ENCODE measurements around the gene FSTL4.

FSTL4 gene

DNA sequence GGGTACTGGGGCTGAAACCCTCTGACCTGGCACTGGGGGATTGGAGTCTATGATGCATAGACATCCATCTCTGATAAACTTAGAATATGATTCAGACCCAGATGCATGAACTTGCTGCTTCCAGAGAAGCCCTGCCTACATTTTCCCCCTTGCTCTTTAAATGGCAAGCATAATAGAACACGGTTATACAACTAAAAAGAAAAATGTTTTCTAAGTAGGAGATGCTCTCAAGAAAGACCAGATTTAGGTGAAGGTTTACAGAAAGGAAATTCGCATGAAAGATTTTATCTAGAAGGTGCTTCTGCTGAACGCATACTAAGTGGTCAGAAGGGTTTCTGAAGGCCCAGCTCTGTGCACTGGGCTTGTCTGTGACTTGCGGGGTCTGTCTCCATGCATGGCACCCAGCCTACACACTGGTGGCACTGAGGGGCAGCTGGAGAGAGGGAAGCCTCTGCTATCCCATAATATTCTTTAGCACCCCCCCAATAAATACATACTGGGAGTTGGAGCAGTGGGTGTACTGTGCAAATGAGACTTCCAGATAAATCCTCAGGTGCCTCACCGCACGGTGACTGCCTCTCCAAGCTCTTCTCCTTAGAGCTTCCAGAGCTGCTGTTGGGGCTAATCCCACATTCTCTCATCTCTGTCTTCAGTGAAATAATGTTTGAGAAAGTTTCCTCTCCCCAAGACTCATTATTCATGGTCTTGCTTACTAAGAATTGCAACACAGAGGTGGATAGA is 114.6 kb downstream of the FSTL4 start:
- Histone ChIP-seq H3K36me3 (ENCODE audit: low read depth) (no peaks in the 10 kb centered on the region), H3K9me3 (ENCODE audit: severe bottlenecking) (no peaks in the 10 kb centered on the region), H3K4me3 (ENCODE audit: severe bottlenecking) (no peak overlapping the region), H3K27me3 (ENCODE audit: insufficient read depth, poor library complexity, severe bottlenecking) (peaks cover 9% of the 10 kb centered on the region), H3K4me1 (ENCODE audit: insufficient read depth, poor library complexity, severe bottlenecking) (no peaks in the 10 kb centered on the region), H3K27ac (ENCODE audit: poor library complexity, severe bottlenecking) (no peak overlapping the region)
- TF ChIP-seq, protein P1, sequence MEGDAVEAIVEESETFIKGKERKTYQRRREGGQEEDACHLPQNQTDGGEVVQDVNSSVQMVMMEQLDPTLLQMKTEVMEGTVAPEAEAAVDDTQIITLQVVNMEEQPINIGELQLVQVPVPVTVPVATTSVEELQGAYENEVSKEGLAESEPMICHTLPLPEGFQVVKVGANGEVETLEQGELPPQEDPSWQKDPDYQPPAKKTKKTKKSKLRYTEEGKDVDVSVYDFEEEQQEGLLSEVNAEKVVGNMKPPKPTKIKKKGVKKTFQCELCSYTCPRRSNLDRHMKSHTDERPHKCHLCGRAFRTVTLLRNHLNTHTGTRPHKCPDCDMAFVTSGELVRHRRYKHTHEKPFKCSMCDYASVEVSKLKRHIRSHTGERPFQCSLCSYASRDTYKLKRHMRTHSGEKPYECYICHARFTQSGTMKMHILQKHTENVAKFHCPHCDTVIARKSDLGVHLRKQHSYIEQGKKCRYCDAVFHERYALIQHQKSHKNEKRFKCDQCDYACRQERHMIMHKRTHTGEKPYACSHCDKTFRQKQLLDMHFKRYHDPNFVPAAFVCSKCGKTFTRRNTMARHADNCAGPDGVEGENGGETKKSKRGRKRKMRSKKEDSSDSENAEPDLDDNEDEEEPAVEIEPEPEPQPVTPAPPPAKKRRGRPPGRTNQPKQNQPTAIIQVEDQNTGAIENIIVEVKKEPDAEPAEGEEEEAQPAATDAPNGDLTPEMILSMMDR (IDR thresholded peaks at IDR 0.05; ENCODE audit: poor library complexity, severe bottlenecking): no peak
- ATAC-seq (ENCODE audit: low read depth): no peak
- no peak for DNase-seq (ENCODE audit: low spot score)

DNA sequence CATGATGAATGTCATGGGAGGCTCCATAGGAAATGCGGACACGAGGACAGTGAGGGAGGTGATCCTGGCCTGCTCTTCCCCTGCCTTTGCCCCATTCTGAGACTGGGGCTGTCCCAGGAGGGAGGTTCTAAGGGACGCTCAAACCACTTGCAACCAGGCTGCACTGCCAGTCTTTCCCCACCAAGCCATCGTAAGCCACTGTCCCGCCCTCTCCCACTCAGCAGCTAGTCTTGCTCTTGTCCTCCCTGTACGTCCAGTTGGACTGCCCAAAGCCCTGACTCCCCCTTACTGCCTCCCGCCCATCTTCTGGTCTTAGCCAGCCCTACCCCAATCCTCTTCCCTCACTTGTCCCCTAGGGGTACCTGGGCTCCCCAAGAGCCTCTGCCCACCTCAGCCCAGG is 115.7 kb downstream of the FSTL4 start:
- H3K4me1 ChIP-seq (ENCODE audit: insufficient read depth, poor library complexity, severe bottlenecking): no peaks in the 10 kb centered on the region
- no peaks in the 10 kb centered on the region for H3K36me3 ChIP-seq (ENCODE audit: low read depth)
- H3K4me3 ChIP-seq (ENCODE audit: severe bottlenecking): no peak overlapping the region
- H3K27ac ChIP-seq (ENCODE audit: poor library complexity, severe bottlenecking): no peak overlapping the region
- TF ChIP-seq, protein P1 (IDR thresholded peaks at IDR 0.05; ENCODE audit: poor library complexity, severe bottlenecking): no peak
- no peak for DNase-seq (ENCODE audit: low spot score)
- ATAC-seq (ENCODE audit: low read depth): no peak
- no peaks in the 10 kb centered on the region for H3K9me3 ChIP-seq (ENCODE audit: severe bottlenecking)
- peaks cover 5% of the 10 kb centered on the region for H3K27me3 ChIP-seq (ENCODE audit: insufficient read depth, poor library complexity, severe bottlenecking)

DNA sequence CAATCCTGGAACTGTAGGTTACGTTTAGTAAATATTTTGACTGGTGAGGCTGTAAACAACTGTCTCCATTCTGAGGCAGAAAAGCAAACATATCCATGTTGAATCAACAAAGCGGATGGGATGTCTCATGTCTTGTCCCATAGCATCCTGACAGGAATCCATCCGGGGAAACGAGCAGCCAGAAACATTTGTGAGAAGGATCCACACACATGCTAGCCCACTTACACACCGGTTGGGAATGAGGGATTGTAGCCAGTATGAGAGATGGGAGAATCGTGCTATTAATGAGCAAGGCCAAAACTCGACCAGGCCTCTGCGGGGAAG is 117.5 kb downstream of the FSTL4 start:
- no peak for DNase-seq (ENCODE audit: low spot score)
- Histone ChIP-seq H3K27ac (ENCODE audit: poor library complexity, severe bottlenecking) (no peak overlapping the region), H3K9me3 (ENCODE audit: severe bottlenecking) (no peaks in the 10 kb centered on the region), H3K4me3 (ENCODE audit: severe bottlenecking) (no peak overlapping the region), H3K4me1 (ENCODE audit: insufficient read depth, poor library complexity, severe bottlenecking) (no peaks in the 10 kb centered on the region), H3K27me3 (ENCODE audit: insufficient read depth, poor library complexity, severe bottlenecking) (peaks cover 2% of the 10 kb centered on the region), H3K36me3 (ENCODE audit: low read depth) (no peaks in the 10 kb centered on the region)
- TF ChIP-seq, protein P1 (IDR thresholded peaks at IDR 0.05; ENCODE audit: poor library complexity, severe bottlenecking): no peak
- ATAC-seq (ENCODE audit: low read depth): no peak

DNA sequence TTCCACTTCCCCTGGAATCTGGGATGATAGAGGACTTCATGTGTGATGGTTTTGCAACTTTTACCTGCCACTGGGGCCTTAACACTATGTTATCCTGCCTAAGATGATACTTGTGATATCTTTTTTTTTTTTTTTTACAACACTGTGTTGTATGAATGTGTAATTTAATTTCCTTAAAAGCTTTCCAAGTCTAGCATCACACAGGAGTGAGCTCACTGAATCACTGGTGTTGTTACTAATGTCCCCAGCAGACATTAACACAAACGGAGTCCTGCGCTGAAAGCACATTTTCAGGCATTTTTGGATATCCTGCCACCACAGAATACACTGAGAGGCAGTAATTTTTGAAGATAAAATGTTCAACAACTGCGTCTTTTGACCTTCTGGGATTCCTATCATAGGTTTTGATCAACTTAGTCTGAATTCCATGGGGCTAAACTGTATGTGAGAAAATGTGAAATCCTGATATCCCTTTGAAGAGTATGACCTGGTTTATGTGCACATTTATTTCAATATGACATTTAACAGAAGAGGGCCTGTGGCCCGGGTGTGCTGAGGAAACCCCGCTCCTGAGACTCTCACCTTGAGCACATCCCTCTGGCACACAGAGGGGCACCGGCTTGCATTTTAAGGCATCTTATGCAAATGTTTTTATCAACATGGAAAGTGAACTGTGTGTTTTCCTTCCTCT is 118.0 kb downstream of the FSTL4 start:
- Histone ChIP-seq H3K27ac (ENCODE audit: poor library complexity, severe bottlenecking) (no peak overlapping the region), H3K9me3 (ENCODE audit: severe bottlenecking) (no peaks in the 10 kb centered on the region)
- no peak for ATAC-seq (ENCODE audit: low read depth)

More for the DNA sequence above, 118.0 kb downstream of the FSTL4 start:
- Histone ChIP-seq H3K4me1 (ENCODE audit: insufficient read depth, poor library complexity, severe bottlenecking) (no peaks in the 10 kb centered on the region), H3K36me3 (ENCODE audit: low read depth) (no peaks in the 10 kb centered on the region), H3K4me3 (ENCODE audit: severe bottlenecking) (no peak overlapping the region), H3K27me3 (ENCODE audit: insufficient read depth, poor library complexity, severe bottlenecking) (no peaks in the 10 kb centered on the region)
- TF ChIP-seq, protein P1 (IDR thresholded peaks at IDR 0.05; ENCODE audit: poor library complexity, severe bottlenecking): no peak
- DNase-seq (ENCODE audit: low spot score): no peak

Data from RWPE2 (cell line).